DND-41 (cell line): ENCODE measurements around the gene CPLX1.

Experiments
- ATAC-seq: fragments of 200-7000 bp; cut with Tn5 transposase; 3 replicates; pipeline ENCODE4 v1.9.1; 2021; ENCODE audit warnings: low read depth; ENCODE audit not compliant: insufficient read depth
- DNase-seq: peaks from one replicate; pipeline ENCODE4 v3.0.0-alpha.2; 2020
- H2AFZ ChIP-seq: 2 replicates; pipeline ENCODE4 v1.6.0; 2012; ENCODE audit warnings: low read depth, low read length
- H3K27ac ChIP-seq: 2 replicates; pipeline ENCODE4 v1.5.1; 2012; ENCODE audit warnings: low read length, inconsistent platforms
- H3K27me3 ChIP-seq: fragments of 200-600 bp; sonication (generic); 2 replicates; pipeline ENCODE4 v1.6.0; 2012; ENCODE audit warnings: low read length, mild to moderate bottlenecking, inconsistent platforms; ENCODE audit not compliant: insufficient read depth, poor library complexity
- H3K36me3 ChIP-seq: 2 replicates; pipeline ENCODE4 v1.5.1; 2012; ENCODE audit warnings: low read length, inconsistent platforms; ENCODE audit not compliant: insufficient read depth
- H3K4me1 ChIP-seq: 2 replicates; pipeline ENCODE4 v1.5.1; 2012; ENCODE audit warnings: mild to moderate bottlenecking, low read length; ENCODE audit not compliant: insufficient read depth
- H3K4me2 ChIP-seq: 2 replicates; pipeline ENCODE4 v1.6.0; 2012; ENCODE audit warnings: mild to moderate bottlenecking, moderate library complexity, low read length, inconsistent platforms; ENCODE audit not compliant: insufficient read depth
- H3K4me3 ChIP-seq, 2 experiments: fragments of 200-600 bp in 1 of 2; shearing (Covaris generic) in 1 of 2; 2 replicates each; pipeline ENCODE4 v1.5.1; 2012 to 2016; ENCODE audit warnings: inconsistent platforms in 2 of 2, low read length in 2 of 2, mild to moderate bottlenecking in 2 of 2, low read depth in 1 of 2, moderate library complexity in 1 of 2
- H3K79me2 ChIP-seq: 2 replicates; pipeline ENCODE4 v1.6.0; 2012; ENCODE audit warnings: low read length, inconsistent platforms; ENCODE audit not compliant: insufficient read depth
- H3K9ac ChIP-seq: 2 replicates; pipeline ENCODE4 v1.6.0; 2012; ENCODE audit warnings: low read depth, mild to moderate bottlenecking, inconsistent platforms, low read length, moderate library complexity
- H3K9me3 ChIP-seq: 2 replicates; pipeline ENCODE4 v1.5.1; 2012; ENCODE audit warnings: low read length, moderate library complexity, mild to moderate bottlenecking, inconsistent platforms; ENCODE audit not compliant: insufficient read depth, severe bottlenecking
- H4K20me1 ChIP-seq: 2 replicates; pipeline ENCODE4 v1.6.0; 2012; ENCODE audit warnings: low read length; ENCODE audit not compliant: insufficient read depth
- CTCF ChIP-seq: IDR thresholded peaks from 2 replicates; pipeline ENCODE4 v1.5.1; 2012; ENCODE audit warnings: borderline replicate concordance, low read length, moderate library complexity, mild to moderate bottlenecking; ENCODE audit not compliant: poor library complexity, severe bottlenecking; ENCODE audit errors: extremely low read depth
- EZH2 ChIP-seq: IDR thresholded peaks from 3 replicates; pipeline ENCODE4 v1.6.1; 2012; ENCODE audit warnings: borderline replicate concordance, low read depth, mild to moderate bottlenecking, moderate library complexity, low read length, inconsistent platforms; ENCODE audit not compliant: severe bottlenecking

CPLX1 gene

DNA sequence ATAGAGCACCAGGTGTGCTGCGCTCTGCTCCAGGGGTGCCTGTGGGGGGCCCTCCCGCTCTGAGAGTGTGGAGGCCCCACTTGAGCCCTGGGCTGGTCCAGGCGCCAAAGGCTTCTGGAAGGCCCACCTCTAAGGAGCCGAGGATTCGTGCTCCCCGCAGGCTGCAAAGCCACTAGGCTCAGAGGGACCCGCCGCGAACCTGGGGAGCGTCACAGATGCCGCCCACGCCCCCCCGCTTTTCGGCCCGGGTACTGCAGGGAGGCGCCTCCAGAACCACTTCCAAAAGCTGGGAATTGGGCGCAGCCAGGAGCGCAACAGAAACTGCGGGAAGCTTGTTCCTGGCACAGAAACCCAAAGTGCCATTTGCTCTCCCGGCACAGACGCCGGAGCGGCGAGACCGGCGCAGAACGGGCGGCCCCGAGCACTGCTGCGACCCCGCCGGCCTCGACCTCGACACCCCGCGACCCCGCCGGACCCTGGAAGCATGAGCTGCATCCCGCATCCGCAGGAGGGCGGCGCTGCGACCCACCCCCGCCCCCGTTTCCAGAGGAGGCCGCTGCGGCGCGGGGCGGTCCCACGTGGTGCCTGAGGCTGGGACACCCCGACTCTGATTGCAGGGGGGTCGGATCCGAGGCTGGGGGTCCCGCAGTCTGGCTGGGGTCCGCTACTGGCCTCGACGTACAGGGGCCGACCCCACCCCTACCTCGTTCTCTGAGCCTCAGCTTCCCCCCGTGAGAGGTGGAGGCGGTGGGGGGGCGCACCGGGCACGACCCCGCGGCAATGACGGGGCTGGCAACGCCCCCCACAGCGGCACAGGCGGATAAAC is 30.8 kb downstream of the CPLX1 start:
- H3K4me3 ChIP-seq = no peak overlapping the region
- no peak overlapping the region for H3K9ac ChIP-seq
- no peaks in the 10 kb centered on the region for H3K79me2 ChIP-seq
- H3K4me2 ChIP-seq = no peak overlapping the region
- H3K4me1 ChIP-seq = no peaks in the 10 kb centered on the region
- ATAC-seq (no peak), DNase-seq (no peak)
- H3K36me3 ChIP-seq = no peaks in the 10 kb centered on the region
- no peaks in the 10 kb centered on the region for H4K20me1 ChIP-seq
- no peak overlapping the region for H3K27ac ChIP-seq
- no peak overlapping the region for H2AFZ ChIP-seq
- H3K9me3 ChIP-seq = no peaks in the 10 kb centered on the region
- H3K27me3 ChIP-seq = no peaks in the 10 kb centered on the region
- TF ChIP-seq CTCF (no peak), EZH2 (no peak)

DNA sequence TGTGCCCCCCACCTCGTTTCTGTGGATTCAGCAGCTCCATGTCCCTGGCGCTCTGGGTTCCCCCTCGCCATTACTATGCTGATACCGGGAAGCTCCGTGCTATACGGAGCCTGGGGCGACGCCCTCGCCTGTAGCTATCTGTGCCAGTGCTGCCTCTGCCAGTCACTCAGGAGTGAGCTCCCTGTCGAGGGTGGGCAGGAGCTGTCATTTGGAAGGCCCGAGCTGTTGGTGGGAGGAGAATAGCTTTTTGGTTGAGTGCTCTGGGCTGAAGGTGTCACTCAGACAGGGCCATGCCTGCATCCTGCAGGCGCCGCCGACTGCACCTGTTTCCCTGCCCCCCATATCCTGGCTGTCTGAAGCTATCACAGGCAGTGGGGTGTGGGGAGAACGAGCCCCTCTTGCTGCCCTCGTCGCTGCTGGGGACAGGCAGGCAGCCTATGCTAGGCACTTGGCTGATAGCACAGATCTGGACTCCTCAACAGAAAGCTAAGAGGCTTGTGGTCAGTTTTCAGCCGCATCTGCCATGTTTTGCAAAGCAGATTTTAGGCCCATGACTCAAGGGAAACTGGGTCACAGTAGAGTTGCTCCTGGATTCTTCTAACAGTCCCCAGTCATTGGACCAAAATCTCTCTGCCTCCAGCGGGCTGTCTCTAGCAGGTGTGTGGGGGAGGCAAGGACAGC is 31.8 kb downstream of the CPLX1 start:
- no peaks in the 10 kb centered on the region for H3K27me3 ChIP-seq
- no peak overlapping the region for H3K4me2 ChIP-seq
- H3K36me3 ChIP-seq = no peaks in the 10 kb centered on the region
- H3K27ac ChIP-seq = no peak overlapping the region
- no peak overlapping the region for H3K9ac ChIP-seq
- H3K4me1 ChIP-seq = no peaks in the 10 kb centered on the region
- ATAC-seq = peak; percentile 67
- peak; percentile 45 for DNase-seq
- no peaks in the 10 kb centered on the region for H3K79me2 ChIP-seq
- H2AFZ ChIP-seq = no peak overlapping the region
- no peaks in the 10 kb centered on the region for H3K9me3 ChIP-seq
- no peak for TF ChIP-seq CTCF
- TF ChIP-seq EZH2 = no peak
- H4K20me1 ChIP-seq = no peaks in the 10 kb centered on the region
- no peak overlapping the region for H3K4me3 ChIP-seq

DNA sequence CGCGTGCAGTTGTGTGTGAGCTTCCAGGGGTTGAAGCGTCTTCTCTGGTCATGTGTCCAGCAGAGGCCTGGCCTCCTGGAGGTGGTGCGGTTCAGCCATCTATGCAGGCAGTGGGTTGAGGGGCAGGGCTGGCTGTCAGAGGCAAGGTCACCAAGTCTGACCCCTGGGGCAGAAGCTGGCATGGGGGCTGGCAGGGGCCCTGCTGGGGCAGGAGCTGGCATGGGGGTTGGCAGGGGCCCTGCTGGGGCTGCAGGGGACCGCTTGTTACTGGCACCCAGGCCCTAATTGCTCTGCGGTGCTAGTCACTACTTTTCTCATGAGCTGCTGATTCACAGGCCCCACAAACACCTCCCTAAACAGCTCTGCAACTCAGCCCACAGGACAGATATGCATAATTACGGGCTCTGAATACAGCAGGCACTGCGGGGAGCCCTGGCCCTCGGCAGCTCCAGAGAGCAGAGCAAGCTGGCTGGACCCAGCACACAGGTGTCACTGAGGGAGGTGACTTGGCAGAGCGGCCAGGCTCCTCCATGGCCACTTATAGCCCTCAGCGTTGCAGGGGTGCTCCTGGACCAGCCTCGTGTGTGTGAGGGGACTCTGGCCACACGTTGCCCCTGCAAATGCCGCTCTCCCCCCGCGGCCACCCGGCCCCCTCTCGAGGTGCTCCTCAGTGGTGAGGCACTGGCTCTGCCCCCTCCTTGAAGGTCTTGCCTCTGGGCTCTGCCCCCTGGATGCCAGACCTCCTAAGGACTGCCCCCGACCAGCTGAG is 32.7 kb downstream of the CPLX1 start:
- no peak overlapping the region for H3K27ac ChIP-seq
- H3K27me3 ChIP-seq = no peaks in the 10 kb centered on the region
- no peaks in the 10 kb centered on the region for H3K9me3 ChIP-seq
- no peaks in the 10 kb centered on the region for H4K20me1 ChIP-seq
- TF ChIP-seq CTCF = no peak
- no peak for TF ChIP-seq EZH2
- H2AFZ ChIP-seq = no peak overlapping the region
- no peak overlapping the region for H3K4me3 ChIP-seq
- ATAC-seq (no peak), DNase-seq (no peak)
- no peaks in the 10 kb centered on the region for H3K4me1 ChIP-seq
- H3K79me2 ChIP-seq = no peaks in the 10 kb centered on the region
- no peak overlapping the region for H3K4me2 ChIP-seq
- no peaks in the 10 kb centered on the region for H3K36me3 ChIP-seq
- no peak overlapping the region for H3K9ac ChIP-seq
